Astrocyte (in vitro differentiated cells and primary cell): ENCODE measurements around the gene OXNAD1.

ENCODE experiments used
- CTCF ChIP-seq: IDR thresholded peaks from 2 replicates; pipeline ENCODE4 v1.5.1; 2011; ENCODE audit warnings: low read depth, mild to moderate bottlenecking, inconsistent platforms, low read length, moderate library complexity; ENCODE audit not compliant: insufficient read depth
- EZH2 ChIP-seq: IDR thresholded peaks from 2 replicates; pipeline ENCODE4 v1.6.1; 2012; ENCODE audit warnings: mild to moderate bottlenecking, low read length, inconsistent platforms; ENCODE audit not compliant: insufficient read depth

- TF ChIP-seq CTCF (no peak), EZH2 (no peak)
Observed at GRCh38 chr3:16288664-16289063, 23.7 kb downstream of the OXNAD1 start.
